Hematopoietic multipotent progenitor cell treated with erythropoietin and hydrocortisone succinate and interleukin-3 and kit ligand, for 15 days (in vitro differentiated cells): Measurements from ENCODE around the gene NEMF.
"Not testable (repeated sequence)": the region's sequence is repeated elsewhere in the genome, so short reads cannot be mapped to it uniquely, and the experiment has no call there.

Experiments
- DNase-seq: peaks from one replicate; pipeline ENCODE4 v3.0.0-alpha.2; 2015; ENCODE audit warnings: low spot score

Gene NEMF

GRCh38 chr14:49816844-49817243 lies 35.7 kb downstream of the NEMF start:
- DNase-seq: no peak

GRCh38 chr14:49816118-49816517 lies 36.5 kb downstream of the NEMF start:
- not testable (repeated sequence) for DNase-seq

GRCh38 chr14:49808780-49809179 lies 43.8 kb downstream of the NEMF start:
- no peak for DNase-seq

- no peak for DNase-seq
These were observed 56.6 kb downstream of the NEMF start for GRCh38 chr14:49796025-49796424.

GRCh38 chr14:49792618-49793017 lies 60.0 kb downstream of the NEMF start:
- no peak for DNase-seq

GRCh38 chr14:49786315-49786714 lies 66.3 kb downstream of the NEMF start:
- no peak for DNase-seq

GRCh38 chr14:49783394-49784014 lies 69.1 kb downstream of the NEMF start:
- DNase-seq: no peak

GRCh38 chr14:49781040-49781439 lies 71.5 kb downstream of the NEMF start:
- not testable (repeated sequence) for DNase-seq

GRCh38 chr14:49778421-49778820 lies 74.2 kb downstream of the NEMF start:
- DNase-seq: no peak

GRCh38 chr14:49774106-49774505 lies 78.5 kb downstream of the NEMF start:
- no peak for DNase-seq

- not testable (repeated sequence) for DNase-seq
These were observed 80.9 kb downstream of the NEMF start for GRCh38 chr14:49771691-49772090.

GRCh38 chr14:49770212-49770817 lies 82.3 kb downstream of the NEMF start:
- no peak for DNase-seq

GRCh38 chr14:49769581-49770211 lies 82.9 kb downstream of the NEMF start:
- DNase-seq: no peak

- DNase-seq: peak; percentile 21
These were observed 83.4 kb downstream of the NEMF start for GRCh38 chr14:49769171-49769570.

GRCh38 chr14:49768301-49769121 lies 84.1 kb downstream of the NEMF start:
- peak; percentile 78 for DNase-seq

GRCh38 chr14:49767571-49768300 lies 84.9 kb downstream of the NEMF start, which contains the start of gene KLHDC2:
Gene KLHDC2, plus strand, starts transcription at chr14:49768153. Its CDS starts 316 bp downstream, at chr14:49768469.
- DNase-seq: peak; percentile 88

- no peak for DNase-seq
These were observed 85.4 kb downstream of the NEMF start for GRCh38 chr14:49767270-49767570.

GRCh38 chr14:49766839-49767238 lies 85.7 kb downstream of the NEMF start:
- no peak for DNase-seq

- DNase-seq: no peak
These were observed 90.6 kb downstream of the NEMF start for GRCh38 chr14:49761839-49762551.

GRCh38 chr14:49755378-49755777 lies 97.2 kb downstream of the NEMF start:
- DNase-seq: no peak

- no peak for DNase-seq
These were observed 98.0 kb downstream of the NEMF start for GRCh38 chr14:49754570-49755097.
